HuH-7.5 (cell line): ENCODE measurements around the gene KRT6C.
A peak's percentile ranks its signal among the peaks of the same experiment; 100 is the strongest.
"Not testable (repeated sequence)": the region's sequence is repeated elsewhere in the genome, so short reads cannot be mapped to it uniquely, and the experiment has no call there.

Experiments
- DNase-seq: peaks from one replicate; pipeline ENCODE4 v3.0.0; 2011; ENCODE audit warnings: low spot score

KRT6C gene

GRCh38 chr12:52473768-52474167 is at the start of gene KRT6C:
Gene KRT6C, minus strand, starts transcription at chr12:52473805. Its CDS starts 68 bp downstream, at chr12:52473737.
- DNase-seq: no peak

DNA sequence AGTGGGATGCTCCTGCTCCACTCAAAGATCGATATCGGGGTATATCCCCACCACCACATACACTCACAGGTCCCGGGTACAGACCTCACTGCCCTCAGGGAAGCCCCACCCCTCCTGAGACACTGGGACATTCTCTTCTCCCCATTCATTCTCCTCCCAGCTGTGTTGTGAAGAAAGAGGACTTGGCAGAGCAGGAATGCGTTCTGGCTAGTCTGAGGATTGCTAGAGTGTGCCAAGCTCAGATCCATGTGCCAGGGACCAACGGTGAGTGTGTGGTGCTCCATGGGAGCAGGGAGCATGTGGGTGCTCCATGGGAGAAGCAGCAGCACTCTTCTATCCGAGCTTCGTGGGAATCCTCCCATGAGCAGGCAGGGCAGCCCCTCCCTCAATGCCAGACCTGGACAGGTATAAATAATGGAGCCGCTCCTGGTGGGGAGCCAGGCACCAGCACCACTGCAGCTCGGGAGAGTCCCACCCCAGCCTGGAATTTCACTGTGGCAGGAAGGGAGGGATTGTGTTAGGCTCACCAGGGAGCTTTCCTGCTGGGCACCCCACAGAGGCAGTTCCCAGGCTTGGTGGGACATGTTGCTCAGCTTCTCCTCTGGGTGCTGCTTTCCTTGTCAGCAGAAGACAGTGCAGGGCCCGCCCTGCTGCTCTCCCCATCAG is 48.9 kb upstream of the KRT6C start:
- no peak for DNase-seq

DNA sequence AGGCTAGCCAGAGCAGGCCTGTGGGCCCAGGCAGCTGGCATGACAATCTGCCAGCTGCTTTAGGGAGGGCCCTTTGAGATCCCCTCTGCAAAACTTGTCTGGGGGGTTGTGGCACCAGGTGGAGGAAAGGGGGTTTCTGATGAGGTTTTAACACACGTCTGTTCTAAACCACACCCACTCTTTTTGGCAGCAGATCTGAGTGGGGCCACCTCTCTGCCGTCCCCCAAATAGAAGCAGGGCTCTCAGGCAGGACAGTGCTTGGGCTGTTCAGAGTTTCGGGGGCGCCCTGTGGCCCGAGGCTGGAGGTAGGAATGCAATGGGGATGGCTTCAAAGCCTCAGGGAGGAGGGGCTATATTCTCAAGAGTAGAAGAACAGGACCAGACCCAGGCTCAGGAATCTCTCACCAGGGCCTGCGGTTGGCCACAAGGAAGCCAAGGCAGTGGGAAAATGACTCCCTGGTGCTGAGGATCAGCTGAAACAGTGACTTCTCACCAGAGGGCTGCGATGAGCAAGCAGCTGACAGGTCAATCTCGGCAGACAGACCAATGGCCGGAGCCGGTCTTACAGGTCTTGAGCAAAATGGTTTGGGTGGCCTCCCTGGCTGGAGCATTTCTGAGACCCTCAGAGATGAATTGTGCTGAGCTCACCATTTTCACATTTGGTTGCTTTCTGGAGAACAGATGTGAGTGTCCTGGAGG is 48.1 kb upstream of the KRT6C start:
- DNase-seq: no peak

DNA sequence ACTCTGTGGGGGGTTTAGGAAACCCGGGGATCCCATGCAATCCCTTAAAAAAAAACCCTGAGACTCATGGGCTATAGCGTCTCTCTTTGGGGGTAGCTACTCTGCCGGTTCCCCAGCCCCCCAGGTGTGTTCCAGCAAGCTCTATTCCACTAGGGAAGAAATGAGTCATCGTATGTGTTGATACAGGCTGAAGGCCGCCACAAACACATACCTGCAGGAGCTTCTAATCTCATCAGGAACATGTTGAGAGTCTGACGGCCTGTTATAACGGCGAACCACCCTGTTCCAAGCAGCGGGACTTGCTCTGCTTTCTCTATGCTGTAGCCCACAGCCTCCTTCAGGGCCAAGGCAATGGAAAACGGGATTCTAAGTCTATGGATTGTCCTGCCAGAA is 47.6 kb upstream of the KRT6C start:
- DNase-seq: no peak

DNA sequence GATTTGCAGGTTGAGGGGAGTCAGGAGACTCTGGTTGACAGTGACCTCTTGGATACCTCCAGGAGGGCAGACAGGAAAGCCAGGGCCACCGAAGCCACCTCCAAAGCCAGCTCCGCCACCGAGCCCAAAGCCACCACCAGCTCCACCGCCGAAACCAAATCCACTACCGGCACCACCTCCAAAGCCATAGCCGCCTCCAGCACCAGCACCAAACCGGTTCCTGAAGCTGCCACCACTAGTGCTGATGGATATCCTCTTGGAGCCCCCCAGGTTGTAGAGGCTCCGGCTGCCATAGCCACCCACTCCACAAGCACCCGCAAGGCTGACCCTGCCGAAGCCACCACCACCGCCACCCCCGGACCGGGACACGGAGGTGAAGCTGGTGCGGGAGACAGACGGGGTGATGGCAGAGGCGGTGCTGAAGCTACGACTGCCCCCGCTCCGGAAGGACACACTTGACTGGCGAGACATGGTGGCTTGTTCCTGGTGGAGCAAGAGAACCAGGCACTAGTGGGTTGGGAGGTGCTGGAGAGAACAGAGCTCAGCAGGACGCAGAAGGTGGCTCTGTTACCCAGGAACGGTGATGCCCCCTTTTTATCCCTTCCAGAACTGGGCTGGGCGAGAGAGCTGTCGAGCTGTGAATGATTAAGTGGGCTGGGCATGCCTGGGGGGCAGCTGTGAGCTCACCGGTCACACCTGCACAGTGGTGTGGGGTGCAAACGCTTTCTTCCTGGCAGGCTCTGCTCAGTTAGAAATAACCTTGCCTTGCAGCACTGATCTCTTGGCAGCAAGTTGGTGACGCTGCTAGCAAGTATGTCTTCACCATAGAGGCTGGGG is 46.4 kb upstream of the KRT6C start, which contains the start of gene KRT5:
Gene KRT5 (minus strand): TSS at position 569 of the 837 bp plus-strand sequence. CDS start 98 bp downstream, at position 471.
- no peak for DNase-seq

DNA sequence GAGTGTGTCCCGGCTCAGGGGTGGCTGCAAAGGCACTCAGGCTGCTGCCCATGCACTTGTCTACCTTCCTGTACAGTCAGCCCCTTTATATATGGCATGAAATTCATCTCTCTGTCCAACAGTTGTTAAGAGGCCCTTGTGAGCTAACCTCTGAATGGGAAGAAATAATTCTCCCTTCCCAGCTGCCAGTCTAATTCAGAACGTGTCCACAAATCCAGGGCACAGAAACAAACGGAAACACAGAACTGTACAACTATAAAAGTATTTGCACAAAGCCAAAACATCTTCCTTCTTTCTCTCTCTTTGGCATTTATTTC is 45.7 kb upstream of the KRT6C start:
- no peak for DNase-seq

DNA sequence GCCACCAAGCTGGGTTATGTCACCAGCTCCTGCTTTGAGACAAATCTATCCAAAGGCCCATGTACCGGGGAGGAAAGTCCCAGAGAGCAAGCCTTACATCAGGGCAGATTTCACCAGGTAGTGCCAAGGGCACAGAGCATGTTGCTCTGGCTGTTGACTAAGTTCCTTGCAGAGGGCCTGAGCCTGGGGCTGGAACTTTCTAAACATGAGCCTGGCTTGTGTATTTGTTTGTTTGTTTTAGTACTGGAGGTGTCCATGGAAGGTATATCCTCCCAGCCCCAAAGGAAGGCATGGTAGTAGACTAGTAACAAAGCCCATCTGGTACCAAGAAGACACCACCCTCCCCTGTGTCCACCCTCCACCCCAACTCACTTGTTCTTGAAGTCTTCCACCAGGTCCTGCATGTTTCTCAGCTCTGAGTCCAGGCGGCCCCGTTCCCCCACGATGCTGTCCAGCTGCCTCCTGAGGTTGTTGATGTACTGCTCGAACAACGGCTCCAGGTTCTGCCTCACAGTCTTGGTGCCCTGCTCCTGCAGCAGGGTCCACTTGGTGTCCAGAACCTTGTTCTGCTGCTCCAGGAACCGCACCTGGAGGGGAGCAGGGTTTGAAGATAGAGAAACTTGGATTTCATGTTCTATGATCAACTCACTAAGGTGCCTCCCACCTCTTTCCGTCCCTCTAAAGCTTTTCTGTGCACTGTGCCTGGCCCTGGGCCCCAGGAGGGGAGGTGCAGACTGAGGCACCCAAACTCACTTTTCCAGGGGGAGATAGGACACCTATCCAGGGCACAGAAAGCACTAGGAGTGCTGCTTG is 45.2 kb upstream of the KRT6C start:
- no peak for DNase-seq

GRCh38 chr12:52517888-52518287 is 44.3 kb upstream of the KRT6C start:
- no peak for DNase-seq

- no peak for DNase-seq
Measured at GRCh38 chr12:52517005-52517835, 43.6 kb upstream of the KRT6C start.

DNA sequence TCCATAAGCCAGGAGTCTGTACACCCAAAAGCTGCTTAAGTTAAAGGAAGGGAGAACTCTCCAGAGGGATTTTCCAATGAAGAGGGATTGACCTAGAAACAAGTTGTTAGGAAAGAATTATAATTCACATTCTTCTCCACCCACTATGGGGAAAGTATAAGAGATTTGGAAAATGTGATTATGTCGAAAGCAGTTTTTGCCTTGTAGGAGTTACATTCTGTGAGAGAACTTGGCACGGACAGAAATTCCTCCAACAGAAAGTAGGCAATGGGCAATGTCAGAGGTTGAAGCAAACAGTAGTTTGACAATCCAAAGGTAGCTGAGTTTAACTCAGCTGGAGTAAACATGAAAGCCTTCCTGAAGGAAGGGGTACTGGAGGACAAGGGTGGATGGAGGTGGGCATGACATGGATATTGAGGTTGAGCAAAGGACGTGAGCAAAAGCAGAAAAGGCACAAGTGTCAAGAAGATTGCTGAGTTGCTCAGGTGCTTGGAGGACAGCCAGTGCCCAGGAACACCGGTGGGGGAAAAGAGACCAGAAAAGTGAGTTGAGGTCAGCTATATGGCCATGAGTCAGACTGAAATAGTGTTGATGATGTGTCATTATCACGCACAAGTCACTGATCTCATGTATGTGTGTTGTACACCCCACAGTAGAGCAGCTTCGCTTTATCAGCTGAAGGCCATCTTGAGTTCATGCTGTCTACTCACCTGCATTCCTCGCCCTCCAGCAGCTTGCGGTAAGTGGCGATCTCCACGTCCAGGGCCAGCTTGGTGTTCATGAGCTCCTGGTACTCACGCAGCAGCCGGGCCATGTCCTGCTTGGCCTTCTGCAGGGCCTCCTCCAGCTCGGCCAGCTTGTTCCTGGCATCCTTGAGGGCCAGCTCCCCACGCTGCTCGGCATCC is 42.6 kb upstream of the KRT6C start:
- no peak for DNase-seq

GRCh38 chr12:52515319-52515646 is 41.7 kb upstream of the KRT6C start:
- no peak for DNase-seq

GRCh38 chr12:52514471-52515318 is 41.1 kb upstream of the KRT6C start:
- no peak for DNase-seq

DNA sequence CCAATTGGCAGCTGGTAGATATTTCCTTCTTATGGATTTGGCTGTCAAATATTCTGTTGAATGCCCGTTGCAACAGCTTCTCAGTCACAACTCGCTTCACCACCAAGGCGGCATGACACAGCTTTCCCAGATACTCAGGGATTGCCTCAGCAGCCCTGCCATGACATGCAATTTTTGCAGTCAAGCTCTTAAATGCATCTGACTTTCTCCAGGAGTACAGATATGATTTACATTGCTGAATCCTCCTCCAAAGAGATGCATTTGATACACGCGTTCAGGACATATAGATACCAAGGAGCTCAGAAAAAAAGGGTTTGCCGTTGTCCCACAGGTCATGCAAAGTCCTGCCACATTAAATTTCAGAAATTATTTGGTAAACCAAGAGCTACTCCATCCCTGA is 40.1 kb upstream of the KRT6C start:
- DNase-seq: no peak

DNA sequence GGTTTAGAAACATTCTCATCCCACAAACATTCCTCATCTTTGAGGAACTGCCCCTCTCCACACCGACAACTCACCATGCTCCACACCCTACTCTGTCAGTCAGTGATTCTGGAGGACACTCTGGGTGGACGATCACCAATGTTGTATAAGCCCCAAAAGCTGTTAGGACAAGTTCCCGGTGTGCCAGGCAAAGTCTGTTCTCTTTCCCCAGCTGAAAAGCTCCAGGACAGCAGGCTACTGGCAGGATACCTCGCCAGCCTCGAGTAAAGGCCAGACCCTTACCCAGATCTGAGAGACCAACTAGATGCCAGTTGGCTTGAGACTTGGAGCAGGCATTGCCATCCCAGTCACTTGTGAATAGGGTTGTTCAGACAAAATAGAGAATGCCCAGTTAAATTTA is 34.6 kb upstream of the KRT6C start:
- DNase-seq: no peak

DNA sequence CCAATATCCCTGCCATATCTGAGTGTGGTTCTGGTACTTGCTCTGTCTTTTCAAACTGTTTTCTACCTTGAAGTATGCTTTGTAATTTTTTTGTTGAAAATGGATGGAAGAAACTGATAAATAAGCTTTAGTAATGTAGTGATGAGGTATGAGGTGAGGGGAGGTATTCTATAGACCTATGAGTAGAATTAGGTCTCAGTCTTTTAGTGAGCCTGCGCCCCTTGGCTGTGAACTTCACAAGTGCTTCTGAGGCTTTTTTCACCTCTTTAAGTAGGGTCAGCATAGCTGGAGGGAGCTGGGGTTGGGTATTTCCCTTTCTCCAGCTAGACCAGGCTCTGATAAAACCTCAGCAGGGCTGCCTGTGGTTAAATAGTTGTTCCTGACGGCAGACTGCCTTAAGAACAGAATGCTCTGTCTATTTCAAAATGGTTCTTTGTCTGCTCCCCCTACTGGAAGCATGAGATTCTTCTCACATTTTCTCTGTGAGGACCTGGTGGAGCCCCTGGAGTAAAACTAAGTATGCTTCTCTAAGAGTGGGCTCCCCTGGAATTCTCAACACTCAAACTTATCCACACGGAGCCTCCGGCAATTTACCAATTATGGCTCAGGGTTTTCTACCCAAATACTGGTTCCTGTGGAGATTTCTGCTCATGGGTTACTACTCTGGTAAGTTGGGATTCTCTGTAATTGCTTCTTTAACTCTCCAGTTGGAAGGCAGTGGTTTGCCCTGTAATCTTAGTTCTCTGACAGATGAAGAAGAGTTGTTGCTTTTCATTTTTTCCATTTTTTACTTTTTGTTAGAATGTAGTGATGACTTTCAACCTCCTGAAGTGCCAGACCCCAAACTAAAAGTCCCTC is 33.5 kb upstream of the KRT6C start:
- peak; percentile 41 for DNase-seq

DNA sequence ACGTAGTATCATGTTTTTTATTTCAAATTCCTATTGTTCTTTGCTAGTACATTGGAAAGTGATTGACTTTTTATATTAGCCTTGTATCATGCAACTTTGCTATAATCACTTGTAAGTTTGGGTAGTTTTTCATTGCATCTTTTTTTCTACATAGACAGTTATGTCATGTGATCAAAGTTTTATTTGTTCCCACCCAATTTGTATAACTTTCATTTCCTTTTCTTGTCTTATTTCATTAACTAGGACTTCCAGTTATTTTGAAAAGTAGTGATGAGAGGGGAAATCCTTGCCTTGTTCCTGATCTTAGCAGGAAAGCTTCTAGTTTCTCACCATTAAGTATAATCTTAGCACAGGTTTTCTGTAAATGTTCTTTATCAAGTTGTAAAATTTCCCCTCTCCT is 29.3 kb upstream of the KRT6C start:
- DNase-seq: no peak

GRCh38 chr12:52501490-52501889 is 27.9 kb upstream of the KRT6C start:
- no peak for DNase-seq

GRCh38 chr12:52500574-52500973 is 27.0 kb upstream of the KRT6C start:
- DNase-seq: not testable (repeated sequence)
